Activated naive CD4-positive, alpha-beta T cell treated with anti-CD3 and anti-CD28 coated beads, Interleukin-2, amount 10 ng/mL, durations not matched to agents 7 days and 5 days (primary cell): Measurements from ENCODE around the gene EHD1.

Source experiments
- CTCF ChIA-PET: fragments of 350-600 bp; sonication (Branson Sonifier 250); formaldehyde crosslinking; loops from one replicate; lab custom pipeline; 2021; ENCODE audit warnings: antibody characterized with exemption; lab: Charles Lee
- DNase-seq: peaks from one replicate; pipeline ENCODE4 v3.0.0-alpha.2; 2020
- H3K27ac Mint-ChIP-seq: one replicate; pipeline ENCODE4 v1.8.0; 2021; ENCODE audit warnings: mild to moderate bottlenecking, moderate library complexity, mixed read lengths
- H3K27me3 Mint-ChIP-seq: one replicate; pipeline ENCODE4 v1.8.0; 2021; ENCODE audit warnings: mild to moderate bottlenecking, mixed read lengths
- H3K36me3 Mint-ChIP-seq: one replicate; pipeline ENCODE4 v1.8.0; 2021; ENCODE audit warnings: mixed read lengths
- H3K4me1 Mint-ChIP-seq: one replicate; pipeline ENCODE4 v1.8.0; 2021; ENCODE audit warnings: mixed read lengths
- H3K4me3 Mint-ChIP-seq: one replicate; pipeline ENCODE4 v1.8.0; 2021; ENCODE audit warnings: mild to moderate bottlenecking, moderate library complexity, mixed read lengths
- H3K9me3 Mint-ChIP-seq: one replicate; pipeline ENCODE4 v1.8.0; 2021; ENCODE audit warnings: mixed read lengths

EHD1 gene

GRCh38 chr11:64810271-64810890, 68.0 kb downstream of the EHD1 start, which contains the start of gene MEN1:
TSS of gene MEN1 (minus strand) at chr11:64810551. CDS start at chr11:64810109, 442 bp downstream.
- CTCF ChIA-PET: interaction anchor here (1.0 kb wide), 1 partner anchor 37 kb away, joined by 3 read pairs; no protein-coding TSS in a partner anchor
- Mint-ChIP-seq H3K27ac (peak within 1 kb of the TSS; percentile 92), H3K4me3 (peak within 1 kb of the TSS; percentile 98)

DNA sequence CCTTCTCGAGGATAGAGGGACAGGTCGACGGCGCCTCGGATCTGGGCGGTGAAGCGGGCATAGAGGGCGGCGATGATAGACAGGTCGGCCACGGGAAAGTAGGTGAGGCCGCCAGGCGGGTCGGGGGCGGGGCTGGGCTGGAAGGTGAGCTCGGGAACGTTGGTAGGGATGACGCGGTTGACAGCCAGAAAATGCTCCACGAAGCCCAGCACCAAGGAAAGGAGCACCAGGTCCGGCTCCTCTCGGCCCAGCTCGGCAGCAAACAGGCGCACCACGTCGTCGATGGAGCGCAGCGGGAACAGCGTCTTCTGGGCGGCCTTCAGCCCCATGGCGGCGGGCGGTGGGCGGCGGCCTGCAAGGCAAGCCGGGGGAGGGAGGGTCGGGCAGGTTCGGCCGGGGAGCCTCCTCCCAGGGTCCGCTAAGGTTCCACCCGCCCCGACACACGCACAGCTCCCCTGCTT, 68.6 kb downstream of the EHD1 start:
- H3K4me3 Mint-ChIP-seq: peak overlapping the region; percentile 98
- peaks cover 26% of the 10 kb centered on the region for H3K36me3 Mint-ChIP-seq
- peak overlapping the region; percentile 73 for H3K27ac Mint-ChIP-seq
- H3K9me3 Mint-ChIP-seq: no peaks in the 10 kb centered on the region
- CTCF ChIA-PET: interaction anchor here (0.6 kb wide), 1 partner anchor 420 kb away, joined by 3 read pairs; no protein-coding TSS in a partner anchor
- peak; percentile 40 for DNase-seq
- peaks cover 27% of the 10 kb centered on the region for H3K4me1 Mint-ChIP-seq
- H3K27me3 Mint-ChIP-seq: no peaks in the 10 kb centered on the region

More at GRCh38 chr11:64810271-64810890, 68.0 kb downstream of the EHD1 start, which contains the start of gene MEN1:
- peaks cover 27% of the 10 kb centered on the region for H3K4me1 Mint-ChIP-seq
- no peaks in the 10 kb centered on the region for H3K27me3 Mint-ChIP-seq
- peak; percentile 91 for DNase-seq
- H3K9me3 Mint-ChIP-seq: no peaks in the 10 kb centered on the region
- peaks cover 26% of the 10 kb centered on the region for H3K36me3 Mint-ChIP-seq

GRCh38 chr11:64805481-64805880, 72.9 kb downstream of the EHD1 start:
- Mint-ChIP-seq H3K4me1 (peaks cover 48% of the 10 kb centered on the region), H3K4me3 (no peak overlapping the region), H3K27me3 (no peaks in the 10 kb centered on the region), H3K36me3 (peaks cover 32% of the 10 kb centered on the region), H3K27ac (no peak overlapping the region), H3K9me3 (no peaks in the 10 kb centered on the region)
- CTCF ChIA-PET: interaction anchor here (1.0 kb wide), 1 partner anchor 117 kb away, joined by 3 read pairs; no protein-coding TSS in a partner anchor
- no peak for DNase-seq

DNA sequence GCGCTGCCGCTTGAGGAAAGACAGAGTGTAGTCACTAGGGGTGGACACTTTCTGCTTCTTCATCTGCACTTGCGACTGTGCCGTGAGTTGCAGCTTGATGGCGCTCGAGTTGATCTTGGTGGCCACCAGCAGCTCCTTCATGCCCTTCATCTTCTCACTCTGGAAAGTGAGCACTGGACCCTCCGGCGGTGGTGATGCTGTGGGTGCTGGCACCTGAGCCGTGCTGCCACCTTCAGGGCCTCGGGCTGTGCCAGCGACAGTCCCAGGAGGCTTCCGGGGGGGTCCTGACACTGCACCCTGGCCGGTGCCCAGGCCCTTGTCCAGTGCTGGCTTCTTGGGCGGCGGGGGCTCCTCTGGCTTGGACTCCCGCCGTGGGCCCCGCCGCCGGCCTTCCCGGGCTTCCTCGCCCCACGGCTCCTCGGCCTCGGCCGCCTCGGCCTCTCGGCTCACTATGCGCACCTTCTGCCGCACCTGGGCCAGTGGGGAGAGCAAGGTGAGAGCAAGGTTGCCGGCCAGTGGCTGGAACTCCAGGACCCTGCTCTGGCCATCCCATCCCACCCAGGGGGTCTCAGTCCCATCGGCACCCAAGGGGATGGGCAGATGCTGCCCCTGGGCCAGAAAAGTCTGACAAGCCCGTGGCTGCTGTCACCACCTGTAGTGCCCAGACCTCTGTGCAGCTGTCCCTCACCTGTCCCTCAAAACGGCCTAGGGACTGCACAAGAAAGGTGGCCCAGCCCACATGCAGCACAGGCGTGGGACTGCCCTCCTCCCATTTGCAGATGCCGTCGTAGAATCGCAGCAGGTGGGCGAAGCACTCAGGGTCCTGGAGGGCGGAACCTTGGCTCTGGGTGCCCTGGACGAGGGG, 73.8 kb downstream of the EHD1 start:
- no peaks in the 10 kb centered on the region for H3K9me3 Mint-ChIP-seq
- peaks cover 43% of the 10 kb centered on the region for H3K4me1 Mint-ChIP-seq
- DNase-seq: no peak
- H3K4me3 Mint-ChIP-seq: peak overlapping the region; percentile 85
- peaks cover 32% of the 10 kb centered on the region for H3K36me3 Mint-ChIP-seq
- CTCF ChIA-PET: interaction anchor here (0.8 to 2.0 kb wide), 4 partner anchors 17 to 116 kb away, joined by 3 to 5 read pairs (median 3); partner anchors contain the start of gene SF1
- peak overlapping the region; percentile 87 for H3K27ac Mint-ChIP-seq
- no peaks in the 10 kb centered on the region for H3K27me3 Mint-ChIP-seq

GRCh38 chr11:64803846-64804345, 74.5 kb downstream of the EHD1 start:
- Mint-ChIP-seq H3K9me3 (no peaks in the 10 kb centered on the region), H3K4me3 (peak overlapping the region; percentile 85), H3K4me1 (peaks cover 40% of the 10 kb centered on the region), H3K27ac (peak overlapping the region; percentile 87), H3K36me3 (peaks cover 35% of the 10 kb centered on the region), H3K27me3 (no peaks in the 10 kb centered on the region)
- no peak for DNase-seq
- CTCF ChIA-PET: interaction anchor here (0.6 to 2.0 kb wide), 4 partner anchors 16 to 43 kb away, joined by 3 to 5 read pairs (median 3); partner anchors contain the start of gene SF1

- Mint-ChIP-seq H3K27me3 (no peaks in the 10 kb centered on the region), H3K9me3 (no peaks in the 10 kb centered on the region), H3K4me1 (peaks cover 41% of the 10 kb centered on the region), H3K4me3 (peak within 1 kb of the TSS; percentile 85), H3K36me3 (peaks cover 38% of the 10 kb centered on the region), H3K27ac (peak within 1 kb of the TSS; percentile 87)
- peak; percentile 89 for DNase-seq
- CTCF ChIA-PET: interaction anchor here (0.6 to 2.0 kb wide), 2 partner anchors 16 to 43 kb away, joined by 3 to 5 read pairs; no protein-coding TSS in a partner anchor
Observed at GRCh38 chr11:64803158-64803845, 75.1 kb downstream of the EHD1 start, which contains the start of gene MAP4K2. TSS of gene MAP4K2 (minus strand) at chr11:64803214. CDS start at chr11:64803149, 65 bp downstream.

DNA sequence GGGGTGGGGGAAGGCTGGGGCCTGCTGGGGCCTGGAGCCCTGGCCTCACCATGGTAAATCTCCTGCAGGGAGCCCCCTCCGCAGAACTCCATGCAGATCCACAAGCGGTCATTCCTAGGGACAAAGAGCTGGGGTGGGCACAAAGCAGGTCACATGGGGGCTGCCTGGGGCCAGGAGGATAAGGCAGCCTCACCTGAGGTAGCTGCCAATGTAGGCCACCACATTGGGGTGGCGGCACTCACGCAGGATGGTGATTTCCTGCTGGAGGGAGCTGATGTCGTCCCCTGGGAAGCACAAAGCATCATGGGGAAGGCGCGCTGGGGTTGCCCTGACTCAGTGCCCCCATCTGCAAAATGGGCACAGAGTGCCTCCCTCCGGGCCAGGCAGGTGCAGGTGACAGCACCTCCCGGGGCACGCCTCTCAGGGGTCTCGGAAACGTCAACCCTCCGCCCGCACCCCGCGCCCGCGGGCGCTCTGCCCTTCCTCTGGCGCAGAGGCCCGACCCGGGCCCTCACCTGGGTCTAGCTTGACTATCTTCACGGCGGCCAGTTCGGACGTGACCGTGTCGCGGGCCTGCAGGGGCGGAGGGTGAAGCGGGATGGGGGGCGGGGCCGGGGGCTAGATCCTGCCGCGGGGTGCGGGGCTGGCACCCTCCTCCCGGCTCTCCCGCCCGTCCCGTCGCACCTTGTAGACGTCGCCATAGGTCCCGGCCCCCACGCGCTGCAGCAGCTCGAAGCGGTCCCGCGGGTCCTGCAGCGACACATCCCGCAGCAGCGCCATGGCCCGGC, 75.9 kb downstream of the EHD1 start:
- Mint-ChIP-seq H3K27ac (peak overlapping the region; percentile 83), H3K27me3 (no peaks in the 10 kb centered on the region), H3K36me3 (peaks cover 34% of the 10 kb centered on the region), H3K4me1 (peaks cover 37% of the 10 kb centered on the region), H3K4me3 (peak overlapping the region; percentile 82), H3K9me3 (no peaks in the 10 kb centered on the region)
- CTCF ChIA-PET: interaction anchor here (1.0 to 2.0 kb wide), 2 partner anchors 10 to 15 kb away, joined by 3 to 5 read pairs; no protein-coding TSS in a partner anchor
- DNase-seq: no peak
